ENCODE results near the gene ZNHIT6. TPM values are rescaled to one million over a fixed set of nuclear protein-coding genes. Genes with fewer than 3 reads are reported as not detected.

Gene ZNHIT6
- polyA plus RNA-seq, 1 donor (not counting 4 experiments of a cell fraction or from before 2014, with no cell fraction given), result 20.9 TPM

DNA sequence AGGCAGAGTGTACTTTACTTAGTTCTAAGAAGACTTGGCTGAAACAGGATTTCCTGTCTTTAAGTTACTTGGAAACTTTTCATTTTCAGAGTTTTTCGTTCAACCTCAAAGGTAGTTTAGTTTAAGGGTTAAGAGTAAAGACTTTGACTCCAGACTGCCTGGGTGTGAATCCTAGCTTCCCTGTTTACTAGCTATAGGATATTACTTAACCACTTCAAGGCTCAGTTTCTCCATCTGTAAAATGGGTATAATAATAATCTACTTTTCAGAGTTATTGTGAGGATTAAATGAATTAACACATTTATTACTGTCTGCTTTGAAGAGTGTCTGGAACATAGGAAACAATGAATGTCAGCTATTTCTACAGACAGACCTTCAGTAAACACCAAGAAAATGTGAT lies 30.0 kb downstream of the ZNHIT6 start:
- Histone ChIP-seq H3K79me2 (ENCODE audit: control insufficient read depth, insufficient read depth, low read length) (peaks cover 7% of the 10 kb centered on the region), H3K4me1 (ENCODE audit: control insufficient read depth, extremely low read depth, insufficient read depth, low read length) (no peaks in the 10 kb centered on the region), H3K27me3 (ENCODE audit: control insufficient read depth, extremely low read depth, insufficient read depth, low read length) (no peaks in the 10 kb centered on the region), H4K20me1 (ENCODE audit: control insufficient read depth, extremely low read depth, insufficient read depth, low read length) (no peaks in the 10 kb centered on the region), H2AFZ (ENCODE audit: control insufficient read depth, low read length) (no peak overlapping the region), H3K9ac (ENCODE audit: control insufficient read depth, extremely low read depth, insufficient read depth, low read length) (no peak overlapping the region), H3K9me1 (ENCODE audit: control insufficient read depth, extremely low read depth, insufficient read depth, low read length) (no peaks in the 10 kb centered on the region), H3K4me3 (ENCODE audit: control insufficient read depth in 2 of 3, extremely low read depth in 1 of 3, insufficient read depth in 2 of 3, low read depth in 1 of 3, low read length in 3 of 3) (no peak overlapping the region), H3K4me2 (ENCODE audit: control insufficient read depth, extremely low read depth, insufficient read depth, low read depth, low read length) (no peak overlapping the region), H3K36me3 (ENCODE audit: control insufficient read depth in 2 of 2, extremely low read depth in 1 of 2, insufficient read depth in 2 of 2, low read length in 2 of 2) (peaks cover 0 to 8% of the 10 kb centered on the region in 2 experiments), H3K27ac (ENCODE audit: control insufficient read depth, insufficient read depth, low read length) (no peak overlapping the region), H3K9me3 (ENCODE audit: control insufficient read depth, low read depth, low read length) (no peaks in the 10 kb centered on the region)
- TF ChIP-seq EZH2 (IDR thresholded peaks at IDR 0.05; ENCODE audit: low read length), result no peak
- FAIRE-seq (no peak), DNase-seq (ENCODE audit: low read depth, low spot score) (no peak)
- dilution Hi-C loops (cut with MboI; ENCODE audit: extremely low pct_ligation_motif_present, low sequenced_read_pairs), result no loop called here

- Histone ChIP-seq H3K27me3 (ENCODE audit: control insufficient read depth, extremely low read depth, insufficient read depth, low read length) (no peaks in the 10 kb centered on the region), H3K9ac (ENCODE audit: control insufficient read depth, extremely low read depth, insufficient read depth, low read length) (no peak overlapping the region)
Observed at GRCh38 chr1:85677656-85678055, 30.6 kb downstream of the ZNHIT6 start.

More at GRCh38 chr1:85677656-85678055, 30.6 kb downstream of the ZNHIT6 start:
- dilution Hi-C loops (cut with MboI; ENCODE audit: extremely low pct_ligation_motif_present, low sequenced_read_pairs), result no loop called here
- peaks cover 0 to 8% of the 10 kb centered on the region in 2 experiments for H3K36me3 ChIP-seq (ENCODE audit: control insufficient read depth in 2 of 2, extremely low read depth in 1 of 2, insufficient read depth in 2 of 2, low read length in 2 of 2)
- H3K4me3 ChIP-seq (ENCODE audit: control insufficient read depth in 2 of 3, extremely low read depth in 1 of 3, insufficient read depth in 2 of 3, low read depth in 1 of 3, low read length in 3 of 3), result no peak overlapping the region
- DNase-seq (ENCODE audit: low read depth, low spot score), result no peak
- no peaks in the 10 kb centered on the region for H3K9me1 ChIP-seq (ENCODE audit: control insufficient read depth, extremely low read depth, insufficient read depth, low read length)
- no peak overlapping the region for H2AFZ ChIP-seq (ENCODE audit: control insufficient read depth, low read length)
- no peak for TF ChIP-seq CTCF (optimal IDR thresholded peaks at IDR 0.05 in 1 of 3, IDR thresholded peaks at IDR 0.05 in 1 of 3, conservative IDR thresholded peaks at IDR 0.05 in 1 of 3; ENCODE audit: extremely low read depth in 1 of 3, insufficient read depth in 2 of 3, low read length in 3 of 3)
- TF ChIP-seq EZH2 (IDR thresholded peaks at IDR 0.05; ENCODE audit: low read length), result no peak
- no peak for FAIRE-seq
- peaks cover 2% of the 10 kb centered on the region for H3K79me2 ChIP-seq (ENCODE audit: control insufficient read depth, insufficient read depth, low read length)
- no peak overlapping the region for H3K4me2 ChIP-seq (ENCODE audit: control insufficient read depth, extremely low read depth, insufficient read depth, low read depth, low read length)
- no peaks in the 10 kb centered on the region for H3K9me3 ChIP-seq (ENCODE audit: control insufficient read depth, low read depth, low read length)
- no peaks in the 10 kb centered on the region for H4K20me1 ChIP-seq (ENCODE audit: control insufficient read depth, extremely low read depth, insufficient read depth, low read length)
- no peak overlapping the region for H3K27ac ChIP-seq (ENCODE audit: control insufficient read depth, insufficient read depth, low read length)
- H3K4me1 ChIP-seq (ENCODE audit: control insufficient read depth, extremely low read depth, insufficient read depth, low read length), result no peaks in the 10 kb centered on the region
